HEK293 (cell line): ENCODE data around the gene DMWD.

Experiments
- EGR2 ChIP-seq: fragments of 450-650 bp; formaldehyde crosslinking; IDR thresholded peaks from 2 replicates; pipeline ENCODE4 v1.5.1; 2016; ENCODE audit warnings: low read depth, missing biosample characterization, missing genetic modification characterization
- GFI1B ChIP-seq: fragments of 450-650 bp; formaldehyde crosslinking; IDR thresholded peaks from 2 replicates; pipeline ENCODE4 v1.5.1; 2016; ENCODE audit warnings: missing biosample characterization, missing genetic modification characterization
- GLIS1 ChIP-seq: fragments of 450-650 bp; formaldehyde crosslinking; IDR thresholded peaks from 2 replicates; pipeline ENCODE4 v1.5.1; 2016; ENCODE audit warnings: missing biosample characterization, missing genetic modification characterization
- GLIS2 ChIP-seq: fragments of 450-650 bp; formaldehyde crosslinking; IDR thresholded peaks from 2 replicates; pipeline ENCODE4 v1.5.1; 2016; ENCODE audit warnings: missing biosample characterization, missing genetic modification characterization
- KLF10 ChIP-seq: fragments of 450-650 bp; IDR thresholded peaks from 2 replicates; pipeline ENCODE4 v1.5.1; 2018; ENCODE audit warnings: missing biosample characterization, mild to moderate bottlenecking, missing genetic modification characterization
- KLF7 ChIP-seq: fragments of 450-650 bp; formaldehyde crosslinking; IDR thresholded peaks from 2 replicates; pipeline ENCODE4 v1.5.1; 2016; ENCODE audit warnings: missing biosample characterization, missing genetic modification characterization, borderline replicate concordance
- KLF9 ChIP-seq: fragments of 450-650 bp; formaldehyde crosslinking; IDR thresholded peaks from 2 replicates; pipeline ENCODE4 v1.5.1; 2016; ENCODE audit warnings: missing biosample characterization, missing genetic modification characterization, low read depth
- OSR2 ChIP-seq: fragments of 450-650 bp; formaldehyde crosslinking; IDR thresholded peaks from 2 replicates; pipeline ENCODE4 v1.5.1; 2016; ENCODE audit warnings: missing biosample characterization, missing genetic modification characterization
- RBAK ChIP-seq: fragments of 450-650 bp; formaldehyde crosslinking; IDR thresholded peaks from 2 replicates; pipeline ENCODE4 v1.5.1; 2016; ENCODE audit warnings: missing biosample characterization, missing genetic modification characterization
- SP2 ChIP-seq: fragments of 450-650 bp; formaldehyde crosslinking; IDR thresholded peaks from 2 replicates; pipeline ENCODE4 v1.5.1; 2016; ENCODE audit warnings: missing biosample characterization, missing genetic modification characterization
- ZBTB20 ChIP-seq: fragments of 450-650 bp; formaldehyde crosslinking; IDR thresholded peaks from 2 replicates; pipeline ENCODE4 v1.5.1; 2016; ENCODE audit warnings: missing biosample characterization, missing genetic modification characterization
- ZBTB21 ChIP-seq: fragments of 450-650 bp; formaldehyde crosslinking; IDR thresholded peaks from 2 replicates; pipeline ENCODE4 v1.5.1; 2017; ENCODE audit warnings: missing biosample characterization, missing genetic modification characterization
- ZFP37 ChIP-seq: fragments of 450-650 bp; formaldehyde crosslinking; IDR thresholded peaks from 2 replicates; pipeline ENCODE4 v1.5.1; 2016; ENCODE audit warnings: missing biosample characterization, missing genetic modification characterization
- ZFP69B ChIP-seq: fragments of 450-650 bp; formaldehyde crosslinking; IDR thresholded peaks from 2 replicates; pipeline ENCODE4 v1.5.1; 2016; ENCODE audit warnings: missing biosample characterization, missing genetic modification characterization
- ZNF146 ChIP-seq: fragments of 450-650 bp; formaldehyde crosslinking; IDR thresholded peaks from 2 replicates; pipeline ENCODE4 v1.5.1; 2016; ENCODE audit warnings: missing biosample characterization, missing genetic modification characterization
- ZNF248 ChIP-seq: fragments of 450-650 bp; formaldehyde crosslinking; IDR thresholded peaks from 2 replicates; pipeline ENCODE4 v1.5.1; 2017; ENCODE audit warnings: missing biosample characterization, missing genetic modification characterization
- ZNF311 ChIP-seq: fragments of 450-650 bp; formaldehyde crosslinking; IDR thresholded peaks from 2 replicates; pipeline ENCODE4 v1.5.1; 2017; ENCODE audit warnings: missing biosample characterization, missing genetic modification characterization, borderline replicate concordance
- ZNF341 ChIP-seq: fragments of 450-650 bp; formaldehyde crosslinking; IDR thresholded peaks from 2 replicates; pipeline ENCODE4; 2016; ENCODE audit warnings: low read depth, missing biosample characterization, missing genetic modification characterization
- ZNF449 ChIP-seq: fragments of 450-650 bp; formaldehyde crosslinking; IDR thresholded peaks from 2 replicates; pipeline ENCODE4 v1.5.1; 2017; ENCODE audit warnings: missing biosample characterization, mild to moderate bottlenecking, missing genetic modification characterization, moderate library complexity
- ZNF530 ChIP-seq: fragments of 450-650 bp; formaldehyde crosslinking; IDR thresholded peaks from 2 replicates; pipeline ENCODE4 v1.5.1; 2016; ENCODE audit warnings: low read depth, missing biosample characterization, missing genetic modification characterization
- ZNF558 ChIP-seq: fragments of 450-650 bp; formaldehyde crosslinking; IDR thresholded peaks from 2 replicates; pipeline ENCODE4 v1.5.1; 2016; ENCODE audit warnings: missing biosample characterization, missing genetic modification characterization
- ZNF677 ChIP-seq: fragments of 450-650 bp; IDR thresholded peaks from 2 replicates; pipeline ENCODE4 v1.5.0; 2018; ENCODE audit warnings: missing biosample characterization, mild to moderate bottlenecking, missing genetic modification characterization, moderate library complexity
- ZNF692 ChIP-seq: fragments of 450-650 bp; formaldehyde crosslinking; IDR thresholded peaks from 2 replicates; pipeline ENCODE4 v1.5.1; 2016; ENCODE audit warnings: missing biosample characterization, missing genetic modification characterization
- ZNF701 ChIP-seq: fragments of 450-650 bp; formaldehyde crosslinking; IDR thresholded peaks from 2 replicates; pipeline ENCODE4 v1.5.1; 2016; ENCODE audit warnings: missing biosample characterization, missing genetic modification characterization
- ZNF704 ChIP-seq: fragments of 450-650 bp; formaldehyde crosslinking; IDR thresholded peaks from 2 replicates; pipeline ENCODE4 v1.5.1; 2016; ENCODE audit warnings: missing biosample characterization, missing genetic modification characterization
- ZSCAN30 ChIP-seq: fragments of 450-650 bp; IDR thresholded peaks from 2 replicates; pipeline ENCODE4 v1.5.1; 2018; ENCODE audit warnings: missing biosample characterization, mild to moderate bottlenecking, missing genetic modification characterization, moderate library complexity
- ZXDB ChIP-seq: fragments of 450-650 bp; formaldehyde crosslinking; IDR thresholded peaks from 2 replicates; pipeline ENCODE4 v1.5.1; 2016; ENCODE audit warnings: missing biosample characterization, missing genetic modification characterization
- TF ChIP-seq, protein P1 (sequence below): sonication (generic); formaldehyde crosslinking; IDR thresholded peaks from 2 replicates; pipeline ENCODE4 v1.8.1; 2022; ENCODE audit warnings: mild to moderate bottlenecking, moderate library complexity, missing genetic modification reagents
- TF ChIP-seq, protein P2 (sequence below): fragments of 450-650 bp; formaldehyde crosslinking; IDR thresholded peaks from 2 replicates; pipeline ENCODE4 v1.5.1; 2016; ENCODE audit warnings: missing biosample characterization, missing genetic modification characterization
- TF ChIP-seq, protein P3 (sequence below): fragments of 450-650 bp; formaldehyde crosslinking; IDR thresholded peaks from 2 replicates; pipeline ENCODE4 v1.5.1; 2016; ENCODE audit warnings: missing biosample characterization, missing genetic modification characterization

Gene DMWD

DNA sequence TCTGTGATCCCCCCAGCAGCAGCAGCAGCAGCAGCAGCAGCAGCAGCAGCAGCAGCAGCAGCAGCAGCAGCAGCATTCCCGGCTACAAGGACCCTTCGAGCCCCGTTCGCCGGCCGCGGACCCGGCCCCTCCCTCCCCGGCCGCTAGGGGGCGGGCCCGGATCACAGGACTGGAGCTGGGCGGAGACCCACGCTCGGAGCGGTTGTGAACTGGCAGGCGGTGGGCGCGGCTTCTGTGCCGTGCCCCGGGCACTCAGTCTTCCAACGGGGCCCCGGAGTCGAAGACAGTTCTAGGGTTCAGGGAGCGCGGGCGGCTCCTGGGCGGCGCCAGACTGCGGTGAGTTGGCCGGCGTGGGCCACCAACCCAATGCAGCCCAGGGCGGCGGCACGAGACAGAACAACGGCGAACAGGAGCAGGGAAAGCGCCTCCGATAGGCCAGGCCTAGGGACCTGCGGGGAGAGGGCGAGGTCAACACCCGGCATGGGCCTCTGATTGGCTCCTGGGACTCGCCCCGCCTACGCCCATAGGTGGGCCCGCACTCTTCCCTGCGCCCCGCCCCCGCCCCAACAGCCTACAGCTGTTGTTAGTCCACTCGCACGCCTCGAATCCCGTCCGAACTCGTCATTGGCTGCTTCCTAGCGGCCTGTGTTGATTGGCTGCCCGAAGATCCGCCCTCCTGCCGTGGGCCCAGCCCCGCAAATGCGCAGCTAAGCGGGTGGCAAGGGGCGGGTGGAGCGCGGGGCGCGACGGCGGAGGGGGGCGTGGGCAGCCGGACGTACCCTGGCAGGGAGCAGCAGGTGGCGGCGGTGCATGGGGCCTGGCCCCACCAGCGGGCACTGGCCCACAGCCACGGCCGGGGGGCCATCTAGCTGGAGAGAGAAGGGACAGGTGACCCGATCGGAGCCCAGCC is 22.2 kb downstream of the DMWD start (continued):
- TF ChIP-seq ZNF558 (no peak), ZBTB21 (tag by site-specific recombination) (no peak), ZFP37 (tag by site-specific recombination) (peak; percentile 45; the same call in 1 of the 2 replicates), ZNF530 (no peak), ZNF341 (peak; percentile 95), KLF10 (peak; percentile 99), RBAK (tag by site-specific recombination) (no peak), ZFP69B (peak; percentile 99), ZSCAN30 (tag by site-specific recombination) (peak; percentile 53; the same call in 1 of the 2 replicates), KLF7 (tag by site-specific recombination) (no peak; the same call in 1 of the 2 replicates), SP2 (tag by site-specific recombination) (peak; percentile 98), EGR2 (tag by site-specific recombination) (peak; percentile 97), GFI1B (tag by site-specific recombination) (no peak), ZNF311 (tag by site-specific recombination) (no peak), ZNF146 (tag by site-specific recombination) (no peak), GLIS1 (tag by site-specific recombination) (peak; percentile 97), ZXDB (tag by site-specific recombination) (peak; percentile 73), ZNF449 (tag by site-specific recombination) (peak; percentile 39; the same call in 1 of the 2 replicates), ZNF701 (tag by site-specific recombination) (no peak), OSR2 (tag by site-specific recombination) (peak; percentile 32; the same call in 1 of the 2 replicates), ZNF248 (tag by site-specific recombination) (no peak), KLF9 (tag by site-specific recombination) (peak; percentile 89), ZBTB20 (tag by site-specific recombination) (peak; percentile 100), ZNF677 (tag by site-specific recombination) (0 out of 2 replicates have a peak, but pooled peaks have one; percentile 9), GLIS2 (tag by site-specific recombination) (peak; percentile 93), ZNF704 (tag by site-specific recombination) (no peak), ZNF692 (tag by site-specific recombination) (peak; percentile 99)
- TF ChIP-seq, protein P1, sequence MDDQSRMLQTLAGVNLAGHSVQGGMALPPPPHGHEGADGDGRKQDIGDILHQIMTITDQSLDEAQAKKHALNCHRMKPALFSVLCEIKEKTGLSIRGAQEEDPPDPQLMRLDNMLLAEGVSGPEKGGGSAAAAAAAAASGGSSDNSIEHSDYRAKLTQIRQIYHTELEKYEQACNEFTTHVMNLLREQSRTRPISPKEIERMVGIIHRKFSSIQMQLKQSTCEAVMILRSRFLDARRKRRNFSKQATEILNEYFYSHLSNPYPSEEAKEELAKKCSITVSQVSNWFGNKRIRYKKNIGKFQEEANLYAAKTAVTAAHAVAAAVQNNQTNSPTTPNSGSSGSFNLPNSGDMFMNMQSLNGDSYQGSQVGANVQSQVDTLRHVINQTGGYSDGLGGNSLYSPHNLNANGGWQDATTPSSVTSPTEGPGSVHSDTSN (CRISPR knock-in tag): peak; percentile 47
- TF ChIP-seq, protein P2, sequence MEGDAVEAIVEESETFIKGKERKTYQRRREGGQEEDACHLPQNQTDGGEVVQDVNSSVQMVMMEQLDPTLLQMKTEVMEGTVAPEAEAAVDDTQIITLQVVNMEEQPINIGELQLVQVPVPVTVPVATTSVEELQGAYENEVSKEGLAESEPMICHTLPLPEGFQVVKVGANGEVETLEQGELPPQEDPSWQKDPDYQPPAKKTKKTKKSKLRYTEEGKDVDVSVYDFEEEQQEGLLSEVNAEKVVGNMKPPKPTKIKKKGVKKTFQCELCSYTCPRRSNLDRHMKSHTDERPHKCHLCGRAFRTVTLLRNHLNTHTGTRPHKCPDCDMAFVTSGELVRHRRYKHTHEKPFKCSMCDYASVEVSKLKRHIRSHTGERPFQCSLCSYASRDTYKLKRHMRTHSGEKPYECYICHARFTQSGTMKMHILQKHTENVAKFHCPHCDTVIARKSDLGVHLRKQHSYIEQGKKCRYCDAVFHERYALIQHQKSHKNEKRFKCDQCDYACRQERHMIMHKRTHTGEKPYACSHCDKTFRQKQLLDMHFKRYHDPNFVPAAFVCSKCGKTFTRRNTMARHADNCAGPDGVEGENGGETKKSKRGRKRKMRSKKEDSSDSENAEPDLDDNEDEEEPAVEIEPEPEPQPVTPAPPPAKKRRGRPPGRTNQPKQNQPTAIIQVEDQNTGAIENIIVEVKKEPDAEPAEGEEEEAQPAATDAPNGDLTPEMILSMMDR: peak; percentile 97
- TF ChIP-seq, protein P3, sequence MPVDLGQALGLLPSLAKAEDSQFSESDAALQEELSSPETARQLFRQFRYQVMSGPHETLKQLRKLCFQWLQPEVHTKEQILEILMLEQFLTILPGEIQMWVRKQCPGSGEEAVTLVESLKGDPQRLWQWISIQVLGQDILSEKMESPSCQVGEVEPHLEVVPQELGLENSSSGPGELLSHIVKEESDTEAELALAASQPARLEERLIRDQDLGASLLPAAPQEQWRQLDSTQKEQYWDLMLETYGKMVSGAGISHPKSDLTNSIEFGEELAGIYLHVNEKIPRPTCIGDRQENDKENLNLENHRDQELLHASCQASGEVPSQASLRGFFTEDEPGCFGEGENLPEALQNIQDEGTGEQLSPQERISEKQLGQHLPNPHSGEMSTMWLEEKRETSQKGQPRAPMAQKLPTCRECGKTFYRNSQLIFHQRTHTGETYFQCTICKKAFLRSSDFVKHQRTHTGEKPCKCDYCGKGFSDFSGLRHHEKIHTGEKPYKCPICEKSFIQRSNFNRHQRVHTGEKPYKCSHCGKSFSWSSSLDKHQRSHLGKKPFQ (tag by site-specific recombination): no peak
